NCI-H128 (cell line): ENCODE measurements around the gene RETNLB.

Experiments
- DNase-seq: peaks from one replicate; lab custom pipeline; 2025; ENCODE audit not compliant: unreplicated experiment; lab: John Stamatoyannopoulos, UW

Gene RETNLB

GRCh38 chr3:108757404-108757982, at the start of gene RETNLB:
TSS of gene RETNLB (minus strand) at chr3:108757410. CDS start at chr3:108757185, 225 bp downstream.
- DNase-seq = peak; percentile 86

GRCh38 chr3:108806316-108806715, 49.1 kb upstream of the RETNLB start:
- DNase-seq = no peak

- DNase-seq = no peak
Measured at GRCh38 chr3:108804966-108805365, 47.8 kb upstream of the RETNLB start.

GRCh38 chr3:108804437-108804836, 47.2 kb upstream of the RETNLB start:
- DNase-seq = no peak

- DNase-seq = no peak
Measured at GRCh38 chr3:108791473-108791872, 34.3 kb upstream of the RETNLB start.

GRCh38 chr3:108780235-108780634, 23.0 kb upstream of the RETNLB start:
- DNase-seq = no peak

GRCh38 chr3:108779496-108779895, 22.3 kb upstream of the RETNLB start:
- no peak for DNase-seq

GRCh38 chr3:108775649-108776048, 18.4 kb upstream of the RETNLB start:
- no peak for DNase-seq

GRCh38 chr3:108767253-108767652, 10.0 kb upstream of the RETNLB start:
- DNase-seq = no peak

GRCh38 chr3:108755686-108756085, 1.5 kb downstream of the RETNLB start:
- DNase-seq = no peak

GRCh38 chr3:108744762-108745161, 12.4 kb downstream of the RETNLB start:
- no peak for DNase-seq

- DNase-seq = no peak
Measured at GRCh38 chr3:108742929-108743328, 14.3 kb downstream of the RETNLB start.

- DNase-seq = no peak
Measured at GRCh38 chr3:108736821-108737220, 20.4 kb downstream of the RETNLB start.

- DNase-seq = no peak
Measured at GRCh38 chr3:108728934-108729333, 28.3 kb downstream of the RETNLB start.

- no peak for DNase-seq
Measured at GRCh38 chr3:108728105-108728504, 29.1 kb downstream of the RETNLB start.

- DNase-seq = no peak
Measured at GRCh38 chr3:108724101-108724500, 33.1 kb downstream of the RETNLB start.

- DNase-seq = no peak
Measured at GRCh38 chr3:108722724-108723123, 34.5 kb downstream of the RETNLB start.

GRCh38 chr3:108719178-108719806, 37.9 kb downstream of the RETNLB start:
- no peak for DNase-seq

- no peak for DNase-seq
Measured at GRCh38 chr3:108718454-108718853, 38.8 kb downstream of the RETNLB start.

- no peak for DNase-seq
Measured at GRCh38 chr3:108713816-108714215, 43.4 kb downstream of the RETNLB start.

GRCh38 chr3:108713009-108713516, 44.1 kb downstream of the RETNLB start:
- no peak for DNase-seq
